ENCODE results near the gene SGIP1. TPM values are rescaled to one million over a fixed set of nuclear protein-coding genes. Genes with fewer than 3 reads are reported as not detected.

The SGIP1 gene
- total RNA-seq, 4 donors from 2014 or later: 1.9 to 8.8 (median 4.8) TPM

DNA sequence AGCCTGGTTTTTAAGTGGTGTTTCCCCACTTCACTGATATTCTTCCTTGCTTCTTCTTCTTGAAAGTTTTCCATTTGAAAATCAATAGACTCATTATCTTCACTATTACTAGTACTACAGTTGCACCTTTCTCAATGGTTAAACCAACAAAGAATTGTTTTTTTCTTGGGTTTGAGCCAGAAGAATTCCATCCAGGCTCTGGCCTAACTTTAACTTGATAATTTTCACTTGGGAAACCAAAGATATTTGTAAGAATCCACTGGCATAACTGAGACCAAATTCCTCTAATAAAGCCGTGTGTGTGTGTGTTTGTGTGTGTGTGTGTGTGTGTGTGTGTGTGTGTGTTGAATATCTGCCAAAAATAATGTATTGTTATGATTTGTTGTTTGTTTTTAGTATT lies 103.2 kb downstream of the SGIP1 start:
- DNase-seq (ENCODE audit: low spot score) (no peak), ATAC-seq (ENCODE audit: low FRiP score) (no peak)
- TF ChIP-seq CTCF (IDR thresholded peaks at IDR 0.05): no peak

- no peak for ATAC-seq (ENCODE audit: low FRiP score)
- DNase-seq (ENCODE audit: low spot score): no peak
- TF ChIP-seq CTCF (IDR thresholded peaks at IDR 0.05): no peak
Measured at GRCh38 chr1:66641891-66642473, 108.0 kb downstream of the SGIP1 start.

GRCh38 chr1:66642992-66643391 lies 109.0 kb downstream of the SGIP1 start:
- no peak for TF ChIP-seq CTCF (IDR thresholded peaks at IDR 0.05)
- DNase-seq (ENCODE audit: low spot score) (no peak), ATAC-seq (ENCODE audit: low FRiP score) (no peak)

DNA sequence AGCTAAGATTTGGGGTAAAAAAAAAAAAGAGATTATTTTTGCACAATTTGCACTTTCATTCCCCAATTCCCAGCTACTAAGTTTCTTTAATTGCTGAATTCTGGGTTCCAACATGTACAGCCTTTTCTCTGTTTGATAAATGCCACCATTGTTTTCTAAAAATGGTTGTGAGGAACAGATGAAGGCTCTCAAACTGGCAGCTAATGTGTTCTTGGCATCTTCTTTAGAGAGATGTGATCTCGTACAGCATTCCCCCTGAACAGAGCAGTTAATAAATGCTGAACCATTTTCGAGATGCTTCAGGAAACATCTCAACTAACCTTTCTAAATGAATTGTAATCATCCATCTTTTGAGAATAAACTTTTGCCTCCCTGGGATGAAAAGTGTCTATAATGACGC lies 110.4 kb downstream of the SGIP1 start:
- DNase-seq (ENCODE audit: low spot score): no peak
- TF ChIP-seq CTCF (IDR thresholded peaks at IDR 0.05): no peak
- no peak for ATAC-seq (ENCODE audit: low FRiP score)

GRCh38 chr1:66648901-66649595 lies 115.1 kb downstream of the SGIP1 start:
- no peak for DNase-seq (ENCODE audit: low spot score)
- no peak for ATAC-seq (ENCODE audit: low FRiP score)
- TF ChIP-seq CTCF (IDR thresholded peaks at IDR 0.05): no peak

DNA sequence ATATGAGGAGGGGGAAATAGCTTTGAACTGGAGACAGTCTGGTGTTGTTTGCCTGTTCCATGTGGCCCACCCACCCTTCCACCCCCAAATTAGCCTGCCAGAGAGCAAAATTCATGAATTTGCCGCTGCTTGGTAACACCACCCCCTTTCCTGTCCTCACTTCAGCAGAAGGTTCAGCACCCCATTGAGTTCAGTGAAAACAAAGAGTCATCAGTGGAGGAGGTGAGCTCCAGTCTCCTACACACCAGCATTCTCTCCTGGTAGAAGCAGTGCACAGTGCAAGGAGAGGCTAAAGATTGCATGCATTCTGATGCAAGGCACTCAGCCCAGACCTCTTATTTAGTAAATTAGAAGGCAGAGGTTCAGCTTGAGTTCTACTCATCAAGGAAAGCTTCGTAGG lies 118.6 kb downstream of the SGIP1 start:
- DNase-seq (ENCODE audit: low spot score) (no peak), ATAC-seq (ENCODE audit: low FRiP score) (no peak)
- no peak for TF ChIP-seq CTCF (IDR thresholded peaks at IDR 0.05)

GRCh38 chr1:66654643-66655042 lies 120.7 kb downstream of the SGIP1 start:
- DNase-seq (ENCODE audit: low spot score) (no peak), ATAC-seq (ENCODE audit: low FRiP score) (no peak)
- TF ChIP-seq CTCF (IDR thresholded peaks at IDR 0.05): no peak
